GM23338 (cell line): ENCODE results near the gene SH3GL3. TPM values are rescaled to one million over a fixed set of nuclear protein-coding genes. Genes with fewer than 3 reads are reported as not detected.

Experiments used
- ATAC-seq: fragments of 200-7000 bp; cut with Tn5 transposase; 3 replicates; pipeline ENCODE4 v1.9.1; 2020
- DNase-seq: peaks from one replicate; pipeline ENCODE4 v3.0.0-alpha.2; 2015; ENCODE audit warnings: low spot score
- H2AFZ ChIP-seq: fragments of 200-600 bp; sonication (generic); 2 replicates; pipeline ENCODE4 v1.8.0; 2016; ENCODE audit warnings: antibody characterized with exemption, mild to moderate bottlenecking, moderate library complexity
- H3F3A ChIP-seq: fragments of 200-600 bp; sonication (generic); replicated peaks from 2 replicates; pipeline ENCODE4 v1.8.0; 2017; ENCODE audit warnings: antibody characterized with exemption, mixed run types, low read depth
- H3K27ac ChIP-seq: fragments of 200-600 bp; sonication (generic); 2 replicates; pipeline ENCODE4 v1.6.1; 2016; ENCODE audit warnings: low read depth
- H3K27me3 ChIP-seq: fragments of 200-600 bp; sonication (generic); 2 replicates; pipeline ENCODE4 v1.8.0; 2016; ENCODE audit warnings: mild to moderate bottlenecking, mixed run types, moderate library complexity; ENCODE audit not compliant: insufficient read depth
- H3K36me3 ChIP-seq: fragments of 200-600 bp; sonication (generic); 2 replicates; pipeline ENCODE4 v1.8.0; 2016; ENCODE audit warnings: mild to moderate bottlenecking; ENCODE audit not compliant: insufficient read depth
- H3K4me1 ChIP-seq: fragments of 200-600 bp; sonication (generic); 2 replicates; pipeline ENCODE4 v1.8.0; 2016; ENCODE audit warnings: mild to moderate bottlenecking, moderate library complexity; ENCODE audit not compliant: insufficient read depth
- H3K4me2 ChIP-seq: fragments of 200-600 bp; sonication (generic); 2 replicates; pipeline ENCODE4 v1.7.1; 2017; ENCODE audit warnings: mixed run types
- H3K4me3 ChIP-seq: fragments of 200-600 bp; sonication (generic); 2 replicates; pipeline ENCODE4 v1.6.1; 2016; ENCODE audit warnings: mixed run types
- H3K79me2 ChIP-seq: fragments of 200-600 bp; sonication (generic); replicated peaks from 2 replicates; pipeline ENCODE4 v1.8.0; 2017; ENCODE audit warnings: mild to moderate bottlenecking; ENCODE audit not compliant: insufficient read depth
- H3K9me2 ChIP-seq: fragments of 200-600 bp; sonication (generic); 2 replicates; pipeline ENCODE4 v1.8.0; 2017; ENCODE audit not compliant: insufficient read depth
- H4K20me1 ChIP-seq: fragments of 200-600 bp; sonication (generic); replicated peaks from 2 replicates; pipeline ENCODE4 v1.8.0; 2017; ENCODE audit warnings: mild to moderate bottlenecking; ENCODE audit not compliant: insufficient read depth
- H3K27ac Mint-ChIP-seq: 2 replicates; pipeline ENCODE4 v1.8.0; 2020; ENCODE audit warnings: inconsistent platforms, mild to moderate bottlenecking, moderate library complexity, mixed read lengths
- H3K27me3 Mint-ChIP-seq: 3 replicates; pipeline ENCODE4 v1.8.0; 2022; ENCODE audit warnings: low read depth, mild to moderate bottlenecking, moderate library complexity, mixed read lengths, inconsistent platforms; ENCODE audit not compliant: insufficient read depth, poor library complexity
- H3K36me3 Mint-ChIP-seq: 3 replicates; pipeline ENCODE4 v1.8.0; 2021; ENCODE audit warnings: low read depth, mild to moderate bottlenecking, inconsistent platforms, moderate library complexity, mixed read lengths
- H3K4me1 Mint-ChIP-seq: 3 replicates; pipeline ENCODE4 v1.8.0; 2020; ENCODE audit warnings: mild to moderate bottlenecking, inconsistent platforms, mixed read lengths
- H3K4me3 Mint-ChIP-seq: 3 replicates; pipeline ENCODE4 v1.8.0; 2021; ENCODE audit warnings: moderate library complexity, mild to moderate bottlenecking, inconsistent platforms, mixed read lengths
- H3K9me3 Mint-ChIP-seq: 3 replicates; pipeline ENCODE4 v1.8.0; 2020; ENCODE audit warnings: moderate library complexity, mild to moderate bottlenecking, inconsistent platforms, mixed read lengths
- CREB1 ChIP-seq: fragments of 250-450 bp; sonication (Bioruptor Pico); IDR thresholded peaks from 2 replicates; pipeline ENCODE4 v1.5.0; 2020; ENCODE audit warnings: low read depth, mild to moderate bottlenecking, moderate library complexity
- EZH2 ChIP-seq: fragments of 200-600 bp; sonication (generic); IDR thresholded peaks from one replicate; pipeline ENCODE4 v1.8.0; 2017; ENCODE audit warnings: antibody characterized with exemption, mild to moderate bottlenecking, low read depth; ENCODE audit not compliant: unreplicated experiment
- EZH2phosphoT487 ChIP-seq: fragments of 200-600 bp; sonication (generic); IDR thresholded peaks from one replicate; pipeline ENCODE4 v1.8.1; 2018; ENCODE audit warnings: antibody characterized with exemption; ENCODE audit not compliant: unreplicated experiment
- JUNB ChIP-seq: IDR thresholded peaks from one replicate; pipeline ENCODE4 v1.6.1; 2016; ENCODE audit warnings: antibody characterized with exemption; ENCODE audit not compliant: unreplicated experiment
- NANOG ChIP-seq: IDR thresholded peaks from 2 replicates; pipeline ENCODE4 v1.6.1; 2016; ENCODE audit warnings: antibody characterized with exemption, borderline replicate concordance
- POLR2AphosphoS5 ChIP-seq: IDR thresholded peaks from 2 replicates; pipeline ENCODE4 v1.6.1; 2016; ENCODE audit warnings: antibody characterized with exemption, low read depth
- STAT1 ChIP-seq: IDR thresholded peaks from one replicate; pipeline ENCODE4 v1.6.1; 2016; ENCODE audit warnings: antibody characterized with exemption; ENCODE audit not compliant: unreplicated experiment
- ZNF114 ChIP-seq: fragments of 250-450 bp; sonication (Bioruptor Pico); IDR thresholded peaks from 2 replicates; pipeline ENCODE4 v1.5.0; 2020; ENCODE audit warnings: mild to moderate bottlenecking, moderate library complexity
- ZNF331 ChIP-seq: fragments of 250-450 bp; sonication (Bioruptor Pico); IDR thresholded peaks from 2 replicates; pipeline ENCODE4 v1.5.0; 2020; ENCODE audit warnings: low read depth, mild to moderate bottlenecking, moderate library complexity
- polyA plus RNA-seq: library from polyadenylated mRNA; unstranded; fragments of >200 nt; fragmentation: Nextera tagmentation; extraction: Ambion mirVana; gene quantifications from 2 replicates; pipeline ENCODE4 v1.2.1, GENCODE V29; 2016
- total RNA-seq: library from RNA; depleted of rRNA; stranded (reverse); fragments of >200 nt; shearing (Covaris generic); gene quantifications from 2 replicates; pipeline ENCODE4 v1.2.3, GENCODE V29; 2014
- TF ChIP-seq, protein P1 (sequence below): IDR thresholded peaks from 2 replicates; pipeline ENCODE4 v1.6.1; 2016; ENCODE audit warnings: antibody characterized with exemption
- TF ChIP-seq, protein P2 (sequence below), 2 experiments: fragments of 200-600 bp in 1 of 2; sonication (generic) in 1 of 2; conservative IDR thresholded peaks; 2 replicates each; pipeline versions ENCODE4 v1.5.1 to v1.6.1; 2016 to 2017; ENCODE audit warnings: antibody characterized with exemption in 2 of 2, low read depth in 2 of 2, mild to moderate bottlenecking in 2 of 2, moderate library complexity in 1 of 2
- TF ChIP-seq, protein P3 (sequence below): fragments of 250-450 bp; sonication (Bioruptor Pico); IDR thresholded peaks from 2 replicates; pipeline ENCODE4 v1.5.0; 2020; ENCODE audit warnings: mild to moderate bottlenecking, moderate library complexity
- TF ChIP-seq, protein P4 (sequence below): IDR thresholded peaks from one replicate; pipeline ENCODE4 v1.6.1; 2018; ENCODE audit warnings: antibody characterized with exemption; ENCODE audit not compliant: unreplicated experiment

Gene SH3GL3
- total and polyA plus RNA-seq, 2 experiments from 2014 or later, result 15.9 to 21.1 TPM

- Histone ChIP-seq H2AFZ (no peak overlapping the region), H3F3A (no peaks in the 10 kb centered on the region), H3K4me1 (no peaks in the 10 kb centered on the region), H3K27me3 (no peaks in the 10 kb centered on the region), H3K79me2 (no peaks in the 10 kb centered on the region), H3K36me3 (no peaks in the 10 kb centered on the region), H3K4me3 (no peak overlapping the region), H4K20me1 (no peaks in the 10 kb centered on the region), H3K4me2 (no peak overlapping the region), H3K9me2 (no peaks in the 10 kb centered on the region), H3K27ac (no peak overlapping the region)
- no peak for ATAC-seq
- no peaks in the 10 kb centered on the region for H3K27me3 Mint-ChIP-seq
- no peak overlapping the region for H3K27ac Mint-ChIP-seq
- peaks cover 8% of the 10 kb centered on the region; the same call in 1 of the 3 replicates for H3K36me3 Mint-ChIP-seq
- no peak for TF ChIP-seq EZH2phosphoT487
- TF ChIP-seq, protein P1, sequence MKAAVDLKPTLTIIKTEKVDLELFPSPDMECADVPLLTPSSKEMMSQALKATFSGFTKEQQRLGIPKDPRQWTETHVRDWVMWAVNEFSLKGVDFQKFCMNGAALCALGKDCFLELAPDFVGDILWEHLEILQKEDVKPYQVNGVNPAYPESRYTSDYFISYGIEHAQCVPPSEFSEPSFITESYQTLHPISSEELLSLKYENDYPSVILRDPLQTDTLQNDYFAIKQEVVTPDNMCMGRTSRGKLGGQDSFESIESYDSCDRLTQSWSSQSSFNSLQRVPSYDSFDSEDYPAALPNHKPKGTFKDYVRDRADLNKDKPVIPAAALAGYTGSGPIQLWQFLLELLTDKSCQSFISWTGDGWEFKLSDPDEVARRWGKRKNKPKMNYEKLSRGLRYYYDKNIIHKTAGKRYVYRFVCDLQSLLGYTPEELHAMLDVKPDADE, result no peak
- TF ChIP-seq, protein P2, sequence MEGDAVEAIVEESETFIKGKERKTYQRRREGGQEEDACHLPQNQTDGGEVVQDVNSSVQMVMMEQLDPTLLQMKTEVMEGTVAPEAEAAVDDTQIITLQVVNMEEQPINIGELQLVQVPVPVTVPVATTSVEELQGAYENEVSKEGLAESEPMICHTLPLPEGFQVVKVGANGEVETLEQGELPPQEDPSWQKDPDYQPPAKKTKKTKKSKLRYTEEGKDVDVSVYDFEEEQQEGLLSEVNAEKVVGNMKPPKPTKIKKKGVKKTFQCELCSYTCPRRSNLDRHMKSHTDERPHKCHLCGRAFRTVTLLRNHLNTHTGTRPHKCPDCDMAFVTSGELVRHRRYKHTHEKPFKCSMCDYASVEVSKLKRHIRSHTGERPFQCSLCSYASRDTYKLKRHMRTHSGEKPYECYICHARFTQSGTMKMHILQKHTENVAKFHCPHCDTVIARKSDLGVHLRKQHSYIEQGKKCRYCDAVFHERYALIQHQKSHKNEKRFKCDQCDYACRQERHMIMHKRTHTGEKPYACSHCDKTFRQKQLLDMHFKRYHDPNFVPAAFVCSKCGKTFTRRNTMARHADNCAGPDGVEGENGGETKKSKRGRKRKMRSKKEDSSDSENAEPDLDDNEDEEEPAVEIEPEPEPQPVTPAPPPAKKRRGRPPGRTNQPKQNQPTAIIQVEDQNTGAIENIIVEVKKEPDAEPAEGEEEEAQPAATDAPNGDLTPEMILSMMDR (conservative IDR thresholded peaks at IDR 0.05; ENCODE audit: low read depth in 2 of 2), result no peak
- no peak for TF ChIP-seq NANOG
- no peak for TF ChIP-seq ZNF331 (CRISPR knock-in tag)
- no peak for TF ChIP-seq POLR2AphosphoS5
- TF ChIP-seq ZNF114 (CRISPR knock-in tag), result no peak
- TF ChIP-seq, protein P3, sequence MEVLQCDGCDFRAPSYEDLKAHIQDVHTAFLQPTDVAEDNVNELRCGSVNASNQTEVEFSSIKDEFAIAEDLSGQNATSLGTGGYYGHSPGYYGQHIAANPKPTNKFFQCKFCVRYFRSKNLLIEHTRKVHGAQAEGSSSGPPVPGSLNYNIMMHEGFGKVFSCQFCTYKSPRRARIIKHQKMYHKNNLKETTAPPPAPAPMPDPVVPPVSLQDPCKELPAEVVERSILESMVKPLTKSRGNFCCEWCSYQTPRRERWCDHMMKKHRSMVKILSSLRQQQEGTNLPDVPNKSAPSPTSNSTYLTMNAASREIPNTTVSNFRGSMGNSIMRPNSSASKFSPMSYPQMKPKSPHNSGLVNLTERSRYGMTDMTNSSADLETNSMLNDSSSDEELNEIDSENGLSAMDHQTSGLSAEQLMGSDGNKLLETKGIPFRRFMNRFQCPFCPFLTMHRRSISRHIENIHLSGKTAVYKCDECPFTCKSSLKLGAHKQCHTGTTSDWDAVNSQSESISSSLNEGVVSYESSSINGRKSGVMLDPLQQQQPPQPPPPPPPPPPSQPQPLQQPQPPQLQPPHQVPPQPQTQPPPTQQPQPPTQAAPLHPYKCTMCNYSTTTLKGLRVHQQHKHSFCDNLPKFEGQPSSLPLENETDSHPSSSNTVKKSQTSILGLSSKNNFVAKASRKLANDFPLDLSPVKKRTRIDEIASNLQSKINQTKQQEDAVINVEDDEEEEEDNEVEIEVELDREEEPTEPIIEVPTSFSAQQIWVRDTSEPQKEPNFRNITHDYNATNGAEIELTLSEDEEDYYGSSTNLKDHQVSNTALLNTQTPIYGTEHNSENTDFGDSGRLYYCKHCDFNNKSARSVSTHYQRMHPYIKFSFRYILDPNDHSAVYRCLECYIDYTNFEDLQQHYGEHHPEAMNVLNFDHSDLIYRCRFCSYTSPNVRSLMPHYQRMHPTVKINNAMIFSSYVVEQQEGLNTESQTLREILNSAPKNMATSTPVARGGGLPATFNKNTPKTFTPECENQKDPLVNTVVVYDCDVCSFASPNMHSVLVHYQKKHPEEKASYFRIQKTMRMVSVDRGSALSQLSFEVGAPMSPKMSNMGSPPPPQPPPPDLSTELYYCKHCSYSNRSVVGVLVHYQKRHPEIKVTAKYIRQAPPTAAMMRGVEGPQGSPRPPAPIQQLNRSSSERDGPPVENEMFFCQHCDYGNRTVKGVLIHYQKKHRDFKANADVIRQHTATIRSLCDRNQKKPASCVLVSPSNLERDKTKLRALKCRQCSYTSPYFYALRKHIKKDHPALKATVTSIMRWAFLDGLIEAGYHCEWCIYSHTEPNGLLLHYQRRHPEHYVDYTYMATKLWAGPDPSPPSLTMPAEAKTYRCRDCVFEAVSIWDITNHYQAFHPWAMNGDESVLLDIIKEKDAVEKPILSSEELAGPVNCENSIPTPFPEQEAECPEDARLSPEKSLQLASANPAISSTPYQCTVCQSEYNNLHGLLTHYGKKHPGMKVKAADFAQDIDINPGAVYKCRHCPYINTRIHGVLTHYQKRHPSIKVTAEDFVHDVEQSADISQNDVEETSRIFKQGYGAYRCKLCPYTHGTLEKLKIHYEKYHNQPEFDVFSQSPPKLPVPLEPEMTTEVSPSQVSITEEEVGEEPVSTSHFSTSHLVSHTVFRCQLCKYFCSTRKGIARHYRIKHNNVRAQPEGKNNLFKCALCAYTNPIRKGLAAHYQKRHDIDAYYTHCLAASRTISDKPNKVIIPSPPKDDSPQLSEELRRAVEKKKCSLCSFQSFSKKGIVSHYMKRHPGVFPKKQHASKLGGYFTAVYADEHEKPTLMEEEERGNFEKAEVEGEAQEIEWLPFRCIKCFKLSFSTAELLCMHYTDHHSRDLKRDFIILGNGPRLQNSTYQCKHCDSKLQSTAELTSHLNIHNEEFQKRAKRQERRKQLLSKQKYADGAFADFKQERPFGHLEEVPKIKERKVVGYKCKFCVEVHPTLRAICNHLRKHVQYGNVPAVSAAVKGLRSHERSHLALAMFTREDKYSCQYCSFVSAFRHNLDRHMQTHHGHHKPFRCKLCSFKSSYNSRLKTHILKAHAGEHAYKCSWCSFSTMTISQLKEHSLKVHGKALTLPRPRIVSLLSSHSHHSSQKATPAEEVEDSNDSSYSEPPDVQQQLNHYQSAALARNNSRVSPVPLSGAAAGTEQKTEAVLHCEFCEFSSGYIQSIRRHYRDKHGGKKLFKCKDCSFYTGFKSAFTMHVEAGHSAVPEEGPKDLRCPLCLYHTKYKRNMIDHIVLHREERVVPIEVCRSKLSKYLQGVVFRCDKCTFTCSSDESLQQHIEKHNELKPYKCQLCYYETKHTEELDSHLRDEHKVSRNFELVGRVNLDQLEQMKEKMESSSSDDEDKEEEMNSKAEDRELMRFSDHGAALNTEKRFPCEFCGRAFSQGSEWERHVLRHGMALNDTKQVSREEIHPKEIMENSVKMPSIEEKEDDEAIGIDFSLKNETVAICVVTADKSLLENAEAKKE (CRISPR knock-in tag), result no peak
- TF ChIP-seq EZH2, result no peak
- no peak for TF ChIP-seq CREB1 (CRISPR knock-in tag)
- TF ChIP-seq STAT1, result no peak
- TF ChIP-seq, protein P4, sequence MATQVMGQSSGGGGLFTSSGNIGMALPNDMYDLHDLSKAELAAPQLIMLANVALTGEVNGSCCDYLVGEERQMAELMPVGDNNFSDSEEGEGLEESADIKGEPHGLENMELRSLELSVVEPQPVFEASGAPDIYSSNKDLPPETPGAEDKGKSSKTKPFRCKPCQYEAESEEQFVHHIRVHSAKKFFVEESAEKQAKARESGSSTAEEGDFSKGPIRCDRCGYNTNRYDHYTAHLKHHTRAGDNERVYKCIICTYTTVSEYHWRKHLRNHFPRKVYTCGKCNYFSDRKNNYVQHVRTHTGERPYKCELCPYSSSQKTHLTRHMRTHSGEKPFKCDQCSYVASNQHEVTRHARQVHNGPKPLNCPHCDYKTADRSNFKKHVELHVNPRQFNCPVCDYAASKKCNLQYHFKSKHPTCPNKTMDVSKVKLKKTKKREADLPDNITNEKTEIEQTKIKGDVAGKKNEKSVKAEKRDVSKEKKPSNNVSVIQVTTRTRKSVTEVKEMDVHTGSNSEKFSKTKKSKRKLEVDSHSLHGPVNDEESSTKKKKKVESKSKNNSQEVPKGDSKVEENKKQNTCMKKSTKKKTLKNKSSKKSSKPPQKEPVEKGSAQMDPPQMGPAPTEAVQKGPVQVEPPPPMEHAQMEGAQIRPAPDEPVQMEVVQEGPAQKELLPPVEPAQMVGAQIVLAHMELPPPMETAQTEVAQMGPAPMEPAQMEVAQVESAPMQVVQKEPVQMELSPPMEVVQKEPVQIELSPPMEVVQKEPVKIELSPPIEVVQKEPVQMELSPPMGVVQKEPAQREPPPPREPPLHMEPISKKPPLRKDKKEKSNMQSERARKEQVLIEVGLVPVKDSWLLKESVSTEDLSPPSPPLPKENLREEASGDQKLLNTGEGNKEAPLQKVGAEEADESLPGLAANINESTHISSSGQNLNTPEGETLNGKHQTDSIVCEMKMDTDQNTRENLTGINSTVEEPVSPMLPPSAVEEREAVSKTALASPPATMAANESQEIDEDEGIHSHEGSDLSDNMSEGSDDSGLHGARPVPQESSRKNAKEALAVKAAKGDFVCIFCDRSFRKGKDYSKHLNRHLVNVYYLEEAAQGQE, result no peak
- TF ChIP-seq JUNB, result no peak
- DNase-seq, result no peak
- peaks cover 7% of the 10 kb centered on the region; the same call in 2 of the 3 replicates for H3K4me1 Mint-ChIP-seq
- peaks cover 7% of the 10 kb centered on the region; the same call in 2 of the 3 replicates for H3K9me3 Mint-ChIP-seq
- no peak overlapping the region for H3K4me3 Mint-ChIP-seq
These were observed 23.7 kb downstream of the SH3GL3 start for GRCh38 chr15:83470887-83471286.
